K562 (cell line): Measurements from ENCODE around the gene ASXL2. TPM values are rescaled to one million over a fixed set of nuclear protein-coding genes. Genes with fewer than 3 reads are reported as not detected.

Experiments used
- ATAC-seq: fragments of 200-7000 bp; cut with Tn5 transposase; 3 replicates; pipeline ENCODE4 v1.9.1; 2020; ENCODE audit warnings: moderate library complexity
- BruUV-seq: library from RNA; stranded (reverse); fragments of 400-500 nt; replicated peaks from 2 replicates; lab custom pipeline; 2021; lab: Mats Ljungman, UMichigan
- CTCF ChIA-PET: fragments of 300-600 bp; formaldehyde crosslinking; extraction: SDS; loops from one replicate; lab custom pipeline; 2021; ENCODE audit warnings: low intra/inter-chr PET ratio; lab: Yijun Ruan, JAX
- POLR2A ChIA-PET: fragments of 300-600, 350-650 bp; sonication (Branson Sonifier 250); formaldehyde crosslinking; extraction: SDS; loops from one replicate; lab custom pipeline; 2021; ENCODE audit warnings: antibody characterized with exemption, inconsistent platforms; lab: Yijun Ruan, JAX
- DNase-seq, 4 experiments: peaks; one replicate each; pipeline versions ENCODE4 v3.0.0 to v3.0.0-alpha.2; 2011 to 2018; ENCODE audit warnings: low spot score in 3 of 4, mixed read lengths in 3 of 4; ENCODE audit errors: extremely low read depth in 1 of 4
- FAIRE-seq: peaks from 2 replicates; lab custom pipeline; 2011; peaks lifted over from hg19 to GRCh38; lab: Jason Lieb, UNC
- H2AFZ ChIP-seq: 2 replicates; pipeline ENCODE4 v1.6.0; 2011; ENCODE audit warnings: low read depth, low read length, control low read depth, inconsistent platforms
- H3K27ac ChIP-seq: fragments of 200-600 bp; 3 replicates; pipeline ENCODE4 v1.8.0; 2011; ENCODE audit warnings: low read depth, mild to moderate bottlenecking, control low read depth, inconsistent platforms, low read length, moderate library complexity, mixed read lengths; ENCODE audit errors: extremely low read depth
- H3K27me3 ChIP-seq, 2 experiments: fragments of 300-600 bp in 1 of 2; 2 replicates in 1 of 2; 3 replicates in 1 of 2; pipeline versions ENCODE4 v1.6.0 to v1.8.0; 2011; ENCODE audit warnings: inconsistent platforms in 2 of 2, low read length in 2 of 2, mild to moderate bottlenecking in 1 of 2, mixed read lengths in 1 of 2, moderate library complexity in 1 of 2; ENCODE audit not compliant: control insufficient read depth in 2 of 2, insufficient read depth in 2 of 2
- H3K36me3 ChIP-seq: fragments of 300-600 bp; 3 replicates; pipeline ENCODE4 v1.8.0; 2011; ENCODE audit warnings: mild to moderate bottlenecking, low read length, inconsistent platforms; ENCODE audit not compliant: control insufficient read depth, insufficient read depth
- H3K4me1 ChIP-seq, 2 experiments: fragments of 200-600 bp in 1 of 2; replicated peaks in 1 of 2; 2 replicates in 1 of 2; 3 replicates in 1 of 2; pipeline versions ENCODE4 v1.5.1 to v1.8.0; 2011; ENCODE audit warnings: inconsistent platforms in 2 of 2, low read length in 2 of 2, mild to moderate bottlenecking in 1 of 2, mixed read lengths in 1 of 2, moderate library complexity in 1 of 2; ENCODE audit not compliant: control insufficient read depth in 2 of 2, insufficient read depth in 2 of 2
- H3K4me2 ChIP-seq: 2 replicates; pipeline ENCODE4 v1.6.1; 2011; ENCODE audit warnings: low read length, control low read depth, inconsistent platforms, mixed read lengths; ENCODE audit not compliant: insufficient read depth
- H3K4me3 ChIP-seq: fragments of 200-600 bp; sonication (generic), shearing (Covaris generic); 2 replicates; pipeline ENCODE4 v1.5.1; 2016; ENCODE audit warnings: control low read depth, inconsistent platforms
- H3K79me2 ChIP-seq: fragments of 200-600 bp; 3 replicates; pipeline ENCODE4 v1.8.0; 2011; ENCODE audit warnings: low read length, inconsistent platforms; ENCODE audit not compliant: control insufficient read depth, insufficient read depth
- H3K9ac ChIP-seq, 2 experiments: 2 replicates each; pipeline versions ENCODE4 v1.6.0 to v1.6.1; 2011; ENCODE audit warnings: low read depth in 2 of 2, low read length in 2 of 2, control low read depth in 1 of 2, inconsistent platforms in 1 of 2, mild to moderate bottlenecking in 1 of 2, mixed read lengths in 1 of 2; ENCODE audit not compliant: insufficient read depth in 1 of 2
- H3K9me1 ChIP-seq: one replicate; pipeline ENCODE4 v1.6.0; 2011; ENCODE audit warnings: inconsistent platforms, mild to moderate bottlenecking, low read length, moderate library complexity; ENCODE audit not compliant: control insufficient read depth, insufficient read depth
- H3K9me3 ChIP-seq: replicated peaks from 2 replicates; pipeline ENCODE4 v1.5.1; 2011; ENCODE audit warnings: low read depth, low read length, inconsistent platforms; ENCODE audit not compliant: control insufficient read depth, insufficient read depth
- H4K20me1 ChIP-seq: replicated peaks from 2 replicates; pipeline ENCODE4 v1.6.1; 2011; ENCODE audit warnings: low read length, inconsistent platforms, mixed read lengths; ENCODE audit not compliant: control insufficient read depth, insufficient read depth
- DPF2 ChIP-seq: fragments of 450-650 bp; IDR thresholded peaks from 2 replicates; pipeline ENCODE4 v1.6.1; 2016
- E2F3 ChIP-seq: fragments of 250-450 bp; sonication (Bioruptor Pico); IDR thresholded peaks from 2 replicates; pipeline ENCODE4 v1.4.0; 2020; ENCODE audit warnings: mild to moderate bottlenecking
- FOXK1 ChIP-seq: sonication (generic); formaldehyde crosslinking; IDR thresholded peaks from 2 replicates; pipeline ENCODE4 v1.8.0; 2022; ENCODE audit warnings: missing genetic modification reagents, mild to moderate bottlenecking, borderline replicate concordance
- GTF2E2 ChIP-seq: fragments of 200-800 bp; sonication (Bioruptor generic); IDR thresholded peaks from 2 replicates; pipeline ENCODE4 v1.6.1; 2016; ENCODE audit warnings: missing genetic modification characterization, missing compliant biosample characterization
- MIER1 ChIP-seq: fragments of 450-650 bp; IDR thresholded peaks from 2 replicates; pipeline ENCODE4 v1.6.1; 2016; ENCODE audit warnings: antibody characterized with exemption, mild to moderate bottlenecking, low read depth
- NFRKB ChIP-seq: fragments of 450-650 bp; IDR thresholded peaks from 2 replicates; pipeline ENCODE4 v1.6.1; 2016; ENCODE audit warnings: low read depth
- PHF21A ChIP-seq: fragments of 450-650 bp; IDR thresholded peaks from 2 replicates; pipeline ENCODE4 v1.6.1; 2017; ENCODE audit warnings: low read depth, borderline replicate concordance
- WHSC1 ChIP-seq: IDR thresholded peaks from one replicate; pipeline ENCODE4 v1.6.1; 2012; ENCODE audit warnings: low read length, control low read depth, inconsistent platforms
- YY1 ChIP-seq, 3 experiments: IDR thresholded peaks; 2 replicates each; pipeline ENCODE4 v1.6.1; 2011; ENCODE audit warnings: low read length in 2 of 3, mild to moderate bottlenecking in 2 of 3, moderate library complexity in 2 of 3, borderline replicate concordance in 1 of 3, control low read depth in 1 of 3, low read depth in 1 of 3; ENCODE audit not compliant: insufficient read depth in 3 of 3, insufficient replicate concordance in 2 of 3, control insufficient read depth in 1 of 3, insufficient read length in 1 of 3; ENCODE audit errors: extremely low read depth in 1 of 3
- ZNF146 ChIP-seq: IDR thresholded peaks from one replicate; pipeline ENCODE4 v1.6.1; 2018; ENCODE audit warnings: missing compliant biosample characterization; ENCODE audit not compliant: unreplicated experiment
- WGBS: fragments of 100-300 bp; shearing (Covaris generic); methylation state at CpG from one replicate; pipeline ENCODE4 v1.1.6; 2016; ENCODE audit warnings: low coverage, mixed read lengths; ENCODE audit not compliant: insufficient coverage; ENCODE audit errors: missing lambda C conversion rate; 5-methylcytosine and 5-hydroxymethylcytosine counted together
- in situ Hi-C: fragments of 300-500 bp; cut with MboI; formaldehyde crosslinking; loops from 4 replicates; pipeline ENCODE4 v1.15.0; 2018; ENCODE audit warnings: inconsistent platforms, mixed read lengths
- intact Hi-C: fragments of 100-400 bp; cut with micrococcal nuclease; formaldehyde crosslinking; loops from 2 replicates; pipeline ENCODE4 v1.14.2; 2022
- polyA plus RNA-seq, 8 experiments: library from polyadenylated mRNA; depleted of rRNA in 4 of 8; stranded (reverse) in 5 of 8; unstranded in 3 of 8; fragments of >200 nt; fragmentation: Nextera tagmentation in 2 of 8; fragmentation: Illumina TruSeq in 1 of 8; extraction: Ambion mirVana in 2 of 8; extraction: Trizol in 1 of 8; gene quantifications; 2 replicates each; pipeline versions ENCODE4 v1.2.1 to v1.2.3, GENCODE V29; 2011 to 2014; ENCODE audit warnings: inconsistent platforms in 1 of 8, missing spikeins in 1 of 8
- total RNA-seq, 7 experiments: library from RNA; depleted of rRNA in 6 of 7; stranded (reverse); fragments of >200 nt in 6 of 7; fragmentation: Illumina TruSeq in 2 of 7; extraction: Trizol in 2 of 7; gene quantifications; 2 replicates each; pipeline versions ENCODE4 v1.2.1 to v1.2.3, GENCODE V29; 2011 to 2021; ENCODE audit warnings: low replicate concordance in 1 of 7
- TF ChIP-seq, protein P1 (sequence below): fragments of 450-650 bp; formaldehyde crosslinking; IDR thresholded peaks from 2 replicates; pipeline ENCODE4 v1.4.0; 2020; ENCODE audit warnings: mild to moderate bottlenecking, moderate library complexity
- TF ChIP-seq, protein P2 (sequence below): IDR thresholded peaks from 3 replicates; pipeline ENCODE4 v1.6.1; 2011; ENCODE audit warnings: borderline replicate concordance, mild to moderate bottlenecking; ENCODE audit not compliant: insufficient read length, insufficient read depth

Gene ASXL2
- total and polyA plus RNA-seq, 9 of the 15 experiments (the other 6 are each of a cell fraction or from before 2014, with no cell fraction given), result 2.2 to 25.9 (median 9.0) TPM

DNA sequence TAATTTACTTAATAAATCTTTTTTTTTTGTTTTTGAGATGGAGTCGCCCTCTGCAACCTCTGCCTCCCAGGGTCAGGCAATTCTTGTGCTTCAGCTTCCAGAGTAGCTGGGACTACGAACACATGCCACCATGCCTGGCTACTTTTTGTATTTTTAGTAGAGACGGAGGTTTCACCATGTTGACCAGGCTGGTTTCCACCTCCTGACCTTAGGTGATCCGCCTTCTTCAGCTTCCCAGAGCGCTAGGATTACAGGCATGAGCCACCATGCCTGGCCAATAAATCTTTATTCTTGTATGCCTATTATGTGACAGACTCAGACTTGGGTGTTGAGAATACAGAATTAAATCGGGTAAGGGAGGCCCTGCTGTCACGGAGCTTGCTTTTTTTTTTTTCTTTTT, 16.7 kb upstream of the ASXL2 start:
- H3K4me1 ChIP-seq, result no peaks in the 10 kb centered on the region; a peak in 1 of 5 replicates
- no peak for TF ChIP-seq E2F3 (CRISPR knock-in tag)
- no peak for TF ChIP-seq GTF2E2 (tag)
- TF ChIP-seq PHF21A, result no peak
- TF ChIP-seq WHSC1, result no peak
- TF ChIP-seq, protein P1, sequence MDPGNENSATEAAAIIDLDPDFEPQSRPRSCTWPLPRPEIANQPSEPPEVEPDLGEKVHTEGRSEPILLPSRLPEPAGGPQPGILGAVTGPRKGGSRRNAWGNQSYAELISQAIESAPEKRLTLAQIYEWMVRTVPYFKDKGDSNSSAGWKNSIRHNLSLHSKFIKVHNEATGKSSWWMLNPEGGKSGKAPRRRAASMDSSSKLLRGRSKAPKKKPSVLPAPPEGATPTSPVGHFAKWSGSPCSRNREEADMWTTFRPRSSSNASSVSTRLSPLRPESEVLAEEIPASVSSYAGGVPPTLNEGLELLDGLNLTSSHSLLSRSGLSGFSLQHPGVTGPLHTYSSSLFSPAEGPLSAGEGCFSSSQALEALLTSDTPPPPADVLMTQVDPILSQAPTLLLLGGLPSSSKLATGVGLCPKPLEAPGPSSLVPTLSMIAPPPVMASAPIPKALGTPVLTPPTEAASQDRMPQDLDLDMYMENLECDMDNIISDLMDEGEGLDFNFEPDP (CRISPR knock-in tag), result no peak
- TF ChIP-seq, protein P2, sequence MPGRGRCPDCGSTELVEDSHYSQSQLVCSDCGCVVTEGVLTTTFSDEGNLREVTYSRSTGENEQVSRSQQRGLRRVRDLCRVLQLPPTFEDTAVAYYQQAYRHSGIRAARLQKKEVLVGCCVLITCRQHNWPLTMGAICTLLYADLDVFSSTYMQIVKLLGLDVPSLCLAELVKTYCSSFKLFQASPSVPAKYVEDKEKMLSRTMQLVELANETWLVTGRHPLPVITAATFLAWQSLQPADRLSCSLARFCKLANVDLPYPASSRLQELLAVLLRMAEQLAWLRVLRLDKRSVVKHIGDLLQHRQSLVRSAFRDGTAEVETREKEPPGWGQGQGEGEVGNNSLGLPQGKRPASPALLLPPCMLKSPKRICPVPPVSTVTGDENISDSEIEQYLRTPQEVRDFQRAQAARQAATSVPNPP, result no peak
- no peak for TF ChIP-seq MIER1
- TF ChIP-seq NFRKB, result no peak
- TF ChIP-seq ZNF146, result no peak
- no peak for TF ChIP-seq YY1 (IDR thresholded peaks at IDR 0.05; ENCODE audit: borderline replicate concordance in 1 of 3, control insufficient read depth in 1 of 3, extremely low read depth in 1 of 3, insufficient read depth in 3 of 3, insufficient read length in 1 of 3, insufficient replicate concordance in 2 of 3, low read depth in 1 of 3, low read length in 2 of 3)
- TF ChIP-seq FOXK1 (CRISPR knock-in tag), result no peak
- no peak for TF ChIP-seq DPF2
- no peak overlapping the region for H3K4me2 ChIP-seq
- DNase-seq (no peak), ATAC-seq (no peak), FAIRE-seq (no peak)
- ChIA-PET POLR2A (interaction anchor here (0.8 to 1.8 kb wide), 3 partner anchors 11 to 16 kb away, joined by 3 to 6 read pairs (median 5); no protein-coding TSS in a partner anchor), CTCF (no interaction called here)
- in situ Hi-C loops (no loop called here), intact Hi-C loops (no loop called here)
- no peak overlapping the region for H3K27ac ChIP-seq
- no peaks in the 10 kb centered on the region for H4K20me1 ChIP-seq
- H2AFZ ChIP-seq, result no peak overlapping the region
- no peaks in the 10 kb centered on the region for H3K27me3 ChIP-seq
- no peak overlapping the region for H3K9ac ChIP-seq
- no peaks in the 10 kb centered on the region for H3K36me3 ChIP-seq
- H3K4me3 ChIP-seq, result no peak overlapping the region
- no TSS peak for BruUV-seq
- H3K79me2 ChIP-seq, result no peaks in the 10 kb centered on the region
- no peaks in the 10 kb centered on the region for H3K9me3 ChIP-seq
- WGBS, result 41% methylated on average over 7 of the region's 7 CpGs
- H3K9me1 ChIP-seq, result no peaks in the 10 kb centered on the region
